ENCODE measurements around the gene SPATA9. TPM values are rescaled to one million over a fixed set of nuclear protein-coding genes. Genes with fewer than 3 reads are reported as not detected.
A peak's percentile ranks its signal among the peaks of the same experiment; 100 is the strongest.

SPATA9 gene
- total and polyA plus RNA-seq, 9 of the 15 experiments (the other 6 are each of a cell fraction or from before 2014, with no cell fraction given): 0.16 to 5.5 (median 0.39) TPM; not detected in 3

GRCh38 chr5:95667061-95667618 is 15.7 kb downstream of the SPATA9 start:
- CTCF ChIA-PET (ENCODE audit: low intra/inter-chr PET ratio): interaction anchor here (1.6 kb wide), 1 partner anchor 176 kb away, joined by 3 read pairs; no protein-coding TSS in a partner anchor

GRCh38 chr5:95664204-95664786 is 18.5 kb downstream of the SPATA9 start:
- Histone ChIP-seq H4K20me1 (replicated peaks; ENCODE audit: control insufficient read depth, insufficient read depth, low read length) (no peaks in the 10 kb centered on the region), H3K27ac (ENCODE audit: extremely low read depth, low read depth, low read length) (peak overlapping the region; percentile 39), H2AFZ (ENCODE audit: low read depth, low read length) (peak overlapping the region; percentile 56; the same call in 1 of the 2 replicates), H3K4me3 (no peak overlapping the region), H3K9ac (ENCODE audit: insufficient read depth in 1 of 2, low read depth in 2 of 2, low read length in 2 of 2) (peak overlapping the region in 1 of 2 experiments; percentile 7; a peak in 1 of 4 replicates), H3K79me2 (ENCODE audit: control insufficient read depth, insufficient read depth, low read length) (no peaks in the 10 kb centered on the region), H3K4me2 (ENCODE audit: insufficient read depth, low read length) (no peak overlapping the region), H3K9me1 (ENCODE audit: control insufficient read depth, insufficient read depth, low read length) (no peaks in the 10 kb centered on the region), H3K9me3 (replicated peaks; ENCODE audit: control insufficient read depth, insufficient read depth, low read depth, low read length) (no peaks in the 10 kb centered on the region), H3K27me3 (ENCODE audit: control insufficient read depth in 2 of 2, insufficient read depth in 2 of 2, low read length in 2 of 2) (no peaks in the 10 kb centered on the region), H3K4me1 (replicated peaks in 1 of 2; ENCODE audit: control insufficient read depth in 2 of 2, insufficient read depth in 2 of 2, low read length in 2 of 2) (peaks cover 0 to 16% of the 10 kb centered on the region in 2 experiments; a peak in 3 of 5 replicates), H3K36me3 (ENCODE audit: control insufficient read depth, insufficient read depth, low read length) (peaks cover 11% of the 10 kb centered on the region; the same call in 2 of the 3 replicates)
- DNase-seq (ENCODE audit: extremely low read depth in 1 of 4, low spot score in 3 of 4) (peak in 2 of 4 experiments; percentile 23 to 66), FAIRE-seq (peak; percentile 77), ATAC-seq (peak; percentile 24)
- no TSS peak for BruUV-seq (replicated peaks)
- 3% methylated on average over 3 of the region's 3 CpGs for WGBS (ENCODE audit: insufficient coverage, low coverage, missing lambda C conversion rate)
- ChIA-PET POLR2A (interaction anchor here (1.0 kb wide), 1 partner anchor 13 kb away, joined by 4 read pairs; no protein-coding TSS in a partner anchor), CTCF (ENCODE audit: low intra/inter-chr PET ratio) (interaction anchor here (0.9 to 1.3 kb wide), 4 partner anchors 69 to 182 kb away, joined by 3 to 12 read pairs (median 4); no protein-coding TSS in a partner anchor)
- in situ Hi-C loops (cut with MboI) (no loop called here), intact Hi-C loops (cut with micrococcal nuclease) (loop anchor here (1.0 to 2.0 kb wide), 4 partner anchors 47 to 183 kb away; no protein-coding TSS in a partner anchor)
- TF ChIP-seq EP300 (IDR thresholded peaks at IDR 0.05; ENCODE audit: low read length) (no peak), SMC3 (conservative IDR thresholded peaks at IDR 0.05; ENCODE audit: insufficient read depth, low read depth, low read length) (0 out of 2 replicates have a peak, but pooled peaks have one; percentile 35), HMBOX1 (IDR thresholded peaks at IDR 0.05) (0 out of 2 replicates have a peak, but pooled peaks have one; percentile 29), ZNF695 (CRISPR knock-in tag; IDR thresholded peaks at IDR 0.05) (no peak), ZNF354B (CRISPR knock-in tag; IDR thresholded peaks at IDR 0.05) (no peak), FOXA1 (IDR thresholded peaks at IDR 0.05; ENCODE audit: borderline replicate concordance) (no peak), BRF1 (IDR thresholded peaks at IDR 0.05; ENCODE audit: borderline replicate concordance, extremely low read depth, insufficient read length) (no peak), GTF2B (IDR thresholded peaks at IDR 0.05; ENCODE audit: extremely low read depth, insufficient read length) (no peak), SMARCA4 (IDR thresholded peaks at IDR 0.05) (no peak)

More at GRCh38 chr5:95667061-95667618, 15.7 kb downstream of the SPATA9 start:
- H3K79me2 ChIP-seq (ENCODE audit: control insufficient read depth, insufficient read depth, low read length): no peaks in the 10 kb centered on the region
- ATAC-seq (0 out of 3 replicates have a peak, but pooled peaks have one; percentile 2), DNase-seq (ENCODE audit: extremely low read depth in 1 of 4, low spot score in 3 of 4) (peak in 1 of 4 experiments; percentile 42), FAIRE-seq (no peak)
- H3K9me3 ChIP-seq (replicated peaks; ENCODE audit: control insufficient read depth, insufficient read depth, low read depth, low read length): no peaks in the 10 kb centered on the region
- H3K4me3 ChIP-seq: no peak overlapping the region
- 37% methylated on average over 4 of the region's 4 CpGs for WGBS (ENCODE audit: insufficient coverage, low coverage, missing lambda C conversion rate)
- H3K27me3 ChIP-seq (ENCODE audit: control insufficient read depth in 2 of 2, insufficient read depth in 2 of 2, low read length in 2 of 2): no peaks in the 10 kb centered on the region
- POLR2A ChIA-PET: interaction anchor here (0.7 to 3.1 kb wide), 7 partner anchors 8 to 75 kb away, joined by 3 to 18 read pairs (median 3); no protein-coding TSS in a partner anchor
- H2AFZ ChIP-seq (ENCODE audit: low read depth, low read length): peak overlapping the region; percentile 71
- H4K20me1 ChIP-seq (replicated peaks; ENCODE audit: control insufficient read depth, insufficient read depth, low read length): no peaks in the 10 kb centered on the region
- no TSS peak for BruUV-seq (replicated peaks)
- no peaks in the 10 kb centered on the region for H3K9me1 ChIP-seq (ENCODE audit: control insufficient read depth, insufficient read depth, low read length)
- in situ Hi-C loops (cut with MboI): loop anchor here (5.0 kb wide), 1 partner anchor 60 kb away; no protein-coding TSS in a partner anchor
- peak overlapping the region in 1 of 2 experiments; percentile 33; a peak in 2 of 4 replicates for H3K9ac ChIP-seq (ENCODE audit: insufficient read depth in 1 of 2, low read depth in 2 of 2, low read length in 2 of 2)
- TF ChIP-seq ELF1 (tag; IDR thresholded peaks at IDR 0.05): peak; percentile 29; the same call in 1 of the 2 replicates
- no peak for TF ChIP-seq SMARCA4 (IDR thresholded peaks at IDR 0.05)
- H3K4me1 ChIP-seq (replicated peaks in 1 of 2; ENCODE audit: control insufficient read depth in 2 of 2, insufficient read depth in 2 of 2, low read length in 2 of 2): peaks cover 3 to 26% of the 10 kb centered on the region in 2 experiments; a peak in 4 of 5 replicates
- H3K4me2 ChIP-seq (ENCODE audit: insufficient read depth, low read length): no peak overlapping the region
- H3K27ac ChIP-seq (ENCODE audit: extremely low read depth, low read depth, low read length): 0 out of 3 replicates have a peak overlapping the region, but pooled peaks have one; percentile 24
- no peaks in the 10 kb centered on the region; the same call in 2 of the 3 replicates for H3K36me3 ChIP-seq (ENCODE audit: control insufficient read depth, insufficient read depth, low read length)
- intact Hi-C loops (cut with micrococcal nuclease): no loop called here
